HG02970 (cell line): ENCODE results near the gene ABCC1.
"Not testable (repeated sequence)": the region's sequence is repeated elsewhere in the genome, so short reads cannot be mapped to it uniquely, and the experiment has no call there.

ENCODE experiments used
- ATAC-seq: cut with Tn5 transposase; IDR thresholded peaks from one replicate; pipeline ENCODE4 v1.9.1; 2021; ENCODE audit warnings: mild to moderate bottlenecking, moderate library complexity, moderate number of reproducible peaks; ENCODE audit not compliant: unreplicated experiment, low FRiP score

ABCC1 gene

DNA sequence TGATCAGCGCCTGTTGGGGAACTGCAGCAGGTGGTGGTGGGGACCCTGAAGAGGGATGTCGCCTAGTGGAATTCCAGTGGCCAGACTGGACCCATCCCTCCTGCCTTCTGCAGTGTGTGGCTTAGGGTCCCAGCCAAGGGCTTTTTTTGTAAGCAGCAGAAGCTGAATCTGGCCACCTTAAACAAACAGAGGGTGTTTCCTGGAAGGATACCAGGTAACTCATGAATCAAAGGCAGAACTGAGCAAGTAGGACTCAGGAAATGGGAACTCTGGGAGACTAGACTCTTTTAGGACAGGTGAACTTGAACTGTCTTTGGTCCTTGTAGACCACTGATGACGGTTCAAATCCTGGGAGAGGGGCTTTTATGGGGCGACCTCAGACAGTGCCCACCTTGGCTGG lies 149.9 kb downstream of the ABCC1 start:
- no peak for ATAC-seq

DNA sequence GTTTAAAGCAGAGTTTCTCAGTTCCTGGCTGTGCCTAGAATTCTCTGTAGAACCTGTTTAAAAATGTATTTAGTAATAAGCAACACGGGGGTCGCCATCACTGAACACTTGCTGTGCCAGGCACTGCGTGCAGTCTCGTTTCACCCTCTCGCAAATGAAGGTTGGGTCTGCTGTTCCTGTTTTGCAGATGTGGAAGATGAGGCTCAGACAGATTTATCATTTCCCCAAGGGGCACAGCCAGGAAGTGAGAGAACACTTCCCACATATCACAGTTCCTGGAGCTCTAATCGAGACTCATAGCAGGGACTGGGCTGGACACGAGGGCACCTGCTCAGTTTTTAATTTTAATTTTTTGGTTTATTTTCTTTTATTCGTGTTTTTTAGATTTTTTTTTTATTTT lies 151.2 kb downstream of the ABCC1 start:
- no peak for ATAC-seq

DNA sequence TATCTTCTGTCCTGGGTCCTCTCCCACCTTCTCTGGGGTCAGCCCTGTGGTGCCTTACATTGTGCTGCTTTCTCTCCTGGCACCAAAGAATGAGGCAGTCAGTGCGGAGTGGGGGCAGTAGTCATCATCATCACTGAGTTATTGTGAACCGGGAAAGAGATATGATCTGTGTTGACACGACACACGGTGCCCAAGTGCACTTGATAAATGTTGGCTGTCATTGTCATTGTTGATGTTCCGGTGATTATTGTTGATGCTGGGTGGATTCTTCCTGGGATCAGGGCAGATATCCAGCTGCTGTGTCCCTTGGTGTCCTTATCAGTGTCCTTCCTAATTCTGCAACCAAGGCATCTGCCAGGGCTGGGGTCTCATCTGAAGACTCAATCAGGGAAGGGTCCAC lies 152.2 kb downstream of the ABCC1 start:
- no peak for ATAC-seq

DNA sequence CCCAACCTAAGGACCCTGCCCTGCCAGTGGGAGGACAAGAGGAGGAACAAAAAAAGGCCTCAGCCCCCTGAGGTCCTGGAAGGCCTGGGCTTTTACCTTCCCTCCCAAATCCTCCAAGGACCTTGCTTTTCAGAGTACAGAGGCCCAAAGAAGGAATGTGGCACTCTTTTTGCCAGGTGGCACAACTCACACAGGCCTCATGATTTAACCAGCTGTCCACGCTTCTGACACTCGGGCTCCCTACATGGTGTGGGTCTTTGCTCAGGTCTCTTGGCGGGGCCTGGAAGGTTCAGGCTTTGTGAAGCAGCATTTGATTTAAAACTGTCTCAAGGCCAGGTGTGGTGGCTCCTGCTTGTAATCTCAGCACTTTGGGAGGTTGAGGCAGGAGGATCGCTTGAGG lies 153.3 kb downstream of the ABCC1 start:
- no peak for ATAC-seq

DNA sequence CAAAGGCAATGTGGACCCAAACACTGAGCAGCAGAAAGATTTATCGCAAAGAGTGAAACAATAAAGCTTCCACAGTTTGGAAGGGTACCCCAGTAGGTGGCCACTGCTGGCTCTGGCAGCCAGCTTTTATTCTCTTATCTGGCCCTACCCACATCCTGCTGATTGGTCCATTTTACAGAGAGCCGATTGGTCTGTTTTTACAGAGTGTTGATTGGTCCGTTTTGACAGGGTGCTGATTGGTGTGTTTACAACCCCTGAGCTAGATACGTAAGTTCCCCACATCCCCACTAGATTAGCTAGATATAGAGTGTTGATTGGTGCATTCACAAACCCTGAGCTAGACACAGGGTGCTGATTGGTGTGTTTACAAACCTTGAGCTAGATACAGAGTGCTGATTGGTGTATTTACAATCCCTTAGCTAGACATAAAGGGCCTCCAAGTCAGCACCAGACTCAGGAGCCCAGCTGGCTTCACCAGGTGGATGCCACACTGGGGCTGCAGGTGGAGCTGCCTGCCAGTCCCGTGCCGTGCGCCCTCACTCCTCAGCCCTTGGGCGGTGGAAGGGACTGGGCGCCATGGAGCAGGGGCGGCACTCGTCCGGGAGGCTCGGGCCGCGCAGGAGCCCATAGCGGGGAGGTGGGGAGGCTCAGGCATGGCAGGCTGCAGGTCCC lies 154.9 kb downstream of the ABCC1 start:
- ATAC-seq, result not testable (repeated sequence)

DNA sequence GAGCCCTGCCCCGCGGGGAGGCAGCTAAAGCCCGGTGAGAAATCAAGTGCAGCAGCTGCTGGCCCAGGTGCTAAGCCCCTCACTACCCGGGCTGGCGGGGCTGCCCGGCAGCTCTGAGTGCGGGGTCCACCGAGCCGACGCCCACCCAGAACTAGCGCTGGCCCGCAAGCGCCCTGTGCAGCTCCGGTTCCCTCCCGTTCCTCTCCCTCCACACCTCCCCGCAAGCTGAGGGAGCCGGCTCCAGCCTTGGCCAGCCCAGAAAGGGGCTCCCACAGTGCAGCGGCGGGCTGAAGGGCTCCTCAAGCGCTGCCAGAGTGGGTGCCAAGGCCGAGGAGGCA lies 155.4 kb downstream of the ABCC1 start:
- ATAC-seq, result not testable (repeated sequence)

DNA sequence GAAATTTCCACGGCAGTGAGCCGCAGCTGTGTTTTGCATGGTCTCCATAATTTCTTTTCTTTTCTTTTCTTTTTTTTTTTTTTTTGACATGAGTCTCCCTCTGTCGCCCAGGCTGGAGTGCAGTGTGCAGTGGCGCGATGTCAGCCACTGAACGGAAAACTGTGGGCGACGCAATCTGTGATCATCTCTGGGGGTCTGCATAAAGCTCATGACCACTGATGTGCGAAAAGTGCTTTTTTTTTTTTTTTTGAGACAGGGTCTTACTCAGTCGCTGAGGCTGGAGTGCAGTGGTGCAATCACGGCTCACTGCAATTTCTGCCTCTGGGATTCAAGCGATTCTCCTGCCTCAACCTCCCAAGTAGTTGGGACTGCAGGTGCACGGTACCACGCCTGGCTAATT lies 156.2 kb downstream of the ABCC1 start:
- ATAC-seq, result no peak

DNA sequence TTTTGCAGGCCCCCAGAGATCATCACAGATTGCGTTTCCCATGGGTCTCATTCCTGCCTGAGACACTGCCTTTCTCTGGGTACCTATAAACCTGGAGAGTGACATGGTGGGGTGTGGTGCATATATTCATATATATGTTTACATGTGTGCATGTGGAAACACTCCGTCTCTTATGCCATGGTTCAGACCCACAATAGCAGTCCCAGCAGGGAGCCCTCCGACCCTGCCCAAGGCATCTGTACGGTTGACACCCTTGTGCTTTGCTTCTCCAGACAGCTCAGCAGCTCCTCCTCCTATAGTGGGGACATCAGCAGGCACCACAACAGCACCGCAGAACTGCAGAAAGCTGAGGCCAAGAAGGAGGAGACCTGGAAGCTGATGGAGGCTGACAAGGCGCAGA lies 157.1 kb downstream of the ABCC1 start:
- no peak for ATAC-seq

DNA sequence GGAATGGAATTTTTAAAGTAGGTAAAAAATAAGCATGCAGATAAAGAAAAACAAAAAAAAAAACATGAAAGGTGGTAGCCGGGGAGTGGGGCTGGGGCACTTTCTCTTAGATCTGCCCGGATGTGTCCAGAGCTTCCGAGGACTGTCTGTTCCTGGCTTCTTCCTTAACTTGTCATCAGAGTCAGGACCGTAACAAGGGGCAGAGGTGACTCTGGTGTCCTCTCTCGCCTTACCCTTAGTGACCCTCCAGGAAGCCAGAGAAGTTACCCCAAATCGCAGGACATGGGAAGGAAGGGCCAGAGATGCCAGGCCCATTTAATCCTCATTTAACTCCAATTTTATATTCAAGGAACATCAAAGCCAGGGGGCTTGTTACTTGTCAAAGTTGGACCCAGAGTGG lies 158.4 kb downstream of the ABCC1 start:
- ATAC-seq, result no peak

DNA sequence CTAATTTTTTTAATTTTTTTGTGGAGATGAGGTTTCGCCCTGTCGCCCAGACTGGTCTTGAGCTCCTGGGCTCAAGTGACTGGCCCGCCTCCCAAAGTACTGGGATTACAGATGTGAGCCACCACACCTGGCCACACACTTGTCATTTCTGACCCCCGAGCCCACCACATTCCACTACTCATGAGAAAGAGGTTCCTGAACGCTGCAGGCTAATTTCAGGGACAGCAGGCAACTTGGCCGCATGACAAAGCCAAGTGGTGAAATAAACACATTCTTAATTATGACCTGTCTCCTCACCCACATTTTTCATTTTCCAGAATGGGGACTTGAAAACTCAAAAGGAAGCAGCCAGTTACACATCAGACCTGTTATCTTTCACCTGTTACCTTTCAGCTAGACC lies 159.3 kb downstream of the ABCC1 start:
- ATAC-seq, result no peak

DNA sequence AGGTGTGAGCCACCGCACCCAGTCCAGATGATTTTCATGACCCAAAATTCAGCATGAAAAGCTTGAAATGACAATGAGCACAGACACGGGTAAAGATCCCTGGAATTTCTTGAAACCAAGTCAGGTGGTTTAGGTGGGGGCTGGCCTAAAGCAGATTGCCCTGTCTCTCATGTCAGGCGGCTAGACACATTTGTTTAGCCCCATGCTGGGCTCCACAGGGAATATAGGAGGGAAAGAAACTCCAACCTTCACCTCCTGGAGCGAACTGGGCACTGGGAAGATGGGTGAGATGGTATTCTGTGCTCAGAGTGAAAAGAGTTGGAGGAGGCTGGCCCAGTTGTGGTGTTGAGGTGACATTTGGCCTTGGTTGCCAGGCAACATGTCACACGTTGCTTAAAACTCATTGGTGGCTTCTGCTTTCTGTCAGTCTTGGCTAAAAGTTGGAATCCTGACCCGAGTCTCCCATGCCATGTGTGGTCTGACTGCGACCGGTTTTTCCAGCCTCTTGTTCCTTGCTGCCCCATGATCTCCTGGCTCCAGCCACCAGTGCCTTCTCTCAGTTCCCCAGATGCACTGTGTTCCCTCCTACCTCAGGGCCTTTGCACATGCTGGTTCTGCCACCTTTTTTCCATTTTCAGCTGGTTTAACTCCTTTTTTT lies 160.2 kb downstream of the ABCC1 start:
- no peak for ATAC-seq

DNA sequence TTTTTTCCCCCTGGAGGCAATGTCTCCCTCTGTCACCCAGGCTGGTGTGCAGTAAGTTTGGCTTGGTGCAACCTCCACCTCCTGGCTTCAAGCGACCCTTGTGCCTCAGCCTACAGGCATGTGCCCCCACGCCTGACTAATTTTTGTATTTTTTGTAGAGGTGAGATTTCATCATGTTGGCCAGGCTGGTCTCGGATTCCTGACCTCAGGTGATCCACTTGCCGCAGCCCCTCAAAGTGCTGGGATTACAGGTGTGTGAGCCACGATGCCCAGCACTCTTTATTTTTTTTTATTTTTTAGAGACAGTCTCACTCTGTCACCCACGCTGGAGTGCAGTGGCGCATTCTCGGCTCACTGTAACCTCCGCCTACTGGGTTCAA lies 160.7 kb downstream of the ABCC1 start:
- ATAC-seq, result no peak

DNA sequence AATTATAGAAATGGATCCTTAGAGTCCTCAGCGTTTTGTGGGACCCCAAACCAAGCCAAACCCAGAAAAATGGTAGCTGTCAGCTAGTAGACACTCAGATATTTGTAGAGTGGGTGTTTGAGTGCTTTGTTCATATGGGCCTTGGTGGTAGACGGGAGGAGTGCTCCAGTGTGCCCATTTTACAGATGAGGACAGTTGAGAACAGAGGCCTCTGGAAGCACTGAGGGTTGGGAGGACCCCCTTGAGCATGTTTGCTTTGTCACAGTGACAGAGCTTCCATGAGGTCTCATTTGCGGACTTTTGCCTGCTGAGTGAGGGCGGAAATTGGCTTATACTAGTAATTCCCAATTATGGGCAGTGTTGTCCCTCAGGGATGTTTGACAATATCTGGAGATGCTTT lies 162.2 kb downstream of the ABCC1 start:
- ATAC-seq, result no peak

DNA sequence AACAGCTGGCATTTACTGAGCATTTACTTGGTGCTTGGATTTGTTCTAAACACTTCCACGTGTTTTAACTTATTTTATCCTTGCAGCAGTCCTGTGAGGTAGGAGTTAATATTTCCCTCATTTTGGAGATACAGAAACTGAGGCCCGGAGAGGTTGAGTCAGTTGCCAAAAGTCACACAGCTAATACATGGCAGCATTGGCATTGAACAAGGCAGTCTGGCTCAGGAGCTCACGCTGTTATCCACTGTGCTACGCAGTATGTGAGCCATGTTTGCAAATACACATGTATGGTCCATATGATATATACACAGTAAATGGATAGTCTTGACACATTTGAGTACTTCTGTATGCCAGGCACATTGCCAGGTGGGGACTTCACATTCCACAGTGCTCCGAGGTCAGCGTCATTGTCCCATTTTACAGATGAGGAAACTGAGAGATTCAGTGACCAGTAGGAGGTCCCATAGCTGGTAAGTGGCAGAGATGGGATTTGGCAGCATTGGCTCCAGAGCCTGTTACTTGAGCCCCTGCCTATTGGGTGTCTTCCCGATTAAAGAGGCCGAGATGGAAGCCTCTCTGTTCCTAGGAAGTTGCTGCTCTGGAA lies 163.1 kb downstream of the ABCC1 start:
- ATAC-seq, result no peak

DNA sequence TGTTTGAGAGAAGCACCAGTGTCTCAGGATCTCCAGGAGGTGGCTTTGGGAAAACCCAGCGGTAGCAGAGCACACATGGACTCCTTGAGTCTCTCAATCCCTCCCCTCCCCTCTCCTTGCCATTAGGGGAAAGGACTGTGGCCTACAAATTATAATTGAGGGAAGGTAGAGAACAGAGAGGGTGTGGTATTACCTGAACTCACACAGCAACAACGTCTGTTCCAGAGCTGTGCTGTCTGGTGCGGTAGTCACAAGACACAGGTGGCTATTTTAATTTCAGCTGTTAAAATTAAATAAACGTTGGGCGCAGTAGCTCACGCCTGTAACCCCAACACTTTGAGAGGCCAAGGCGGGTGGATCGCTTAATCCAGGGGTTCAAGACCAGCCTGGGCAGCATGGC lies 163.7 kb downstream of the ABCC1 start:
- ATAC-seq, result no peak

DNA sequence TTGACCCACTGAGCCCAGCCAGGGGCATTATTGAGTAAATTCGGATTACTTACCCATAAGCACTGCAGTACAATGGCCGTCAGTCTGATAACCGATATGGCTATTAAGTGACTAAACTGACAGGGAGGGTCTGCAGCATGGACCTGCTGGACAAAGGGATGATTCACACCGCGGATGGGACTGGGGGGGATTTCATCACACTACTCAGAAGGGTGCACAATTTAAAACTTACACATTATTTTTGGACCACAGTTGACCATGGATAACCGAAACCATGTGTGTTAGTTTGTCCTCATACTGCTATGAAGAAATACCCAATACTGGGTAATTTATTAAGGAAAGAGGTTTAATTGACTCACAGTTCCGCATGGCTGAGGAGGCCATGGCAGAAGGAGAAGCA lies 167.4 kb downstream of the ABCC1 start:
- no peak for ATAC-seq

DNA sequence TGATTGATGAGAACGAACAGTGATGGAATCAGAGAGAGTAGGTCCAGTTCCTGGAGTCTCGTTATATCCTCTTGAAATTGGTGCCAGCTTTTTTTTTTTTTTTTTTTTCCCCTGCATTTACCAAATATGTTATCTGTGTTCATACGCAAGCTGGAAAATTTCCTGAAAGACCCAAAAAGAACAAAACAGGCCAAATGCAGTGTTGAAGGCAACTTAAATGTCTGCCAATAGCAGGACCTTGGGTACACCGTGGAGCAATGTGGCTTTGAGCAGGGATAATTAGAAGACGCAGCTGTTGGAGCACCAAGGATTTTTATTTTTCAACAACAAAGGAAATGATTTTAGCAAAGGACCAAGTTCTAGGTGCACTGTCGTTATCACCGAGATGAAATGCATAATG lies 168.9 kb downstream of the ABCC1 start:
- ATAC-seq, result no peak

DNA sequence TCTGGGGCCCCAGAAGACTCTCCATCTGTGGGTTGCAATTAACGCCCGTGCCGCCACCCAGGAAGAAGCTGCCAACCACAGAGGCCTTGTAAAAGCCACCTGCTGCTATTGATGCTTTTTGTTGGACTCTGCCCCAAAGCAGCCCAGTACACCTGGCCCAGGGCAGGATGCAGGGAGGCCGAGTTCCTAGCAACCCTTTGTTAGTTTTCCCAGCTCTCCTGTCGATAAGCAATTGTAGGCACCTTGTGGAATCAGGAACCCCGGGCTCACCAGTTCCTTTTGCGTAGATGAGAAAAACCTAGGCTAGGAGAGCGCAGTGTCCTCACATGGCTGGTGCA lies 170.6 kb downstream of the ABCC1 start:
- no peak for ATAC-seq

DNA sequence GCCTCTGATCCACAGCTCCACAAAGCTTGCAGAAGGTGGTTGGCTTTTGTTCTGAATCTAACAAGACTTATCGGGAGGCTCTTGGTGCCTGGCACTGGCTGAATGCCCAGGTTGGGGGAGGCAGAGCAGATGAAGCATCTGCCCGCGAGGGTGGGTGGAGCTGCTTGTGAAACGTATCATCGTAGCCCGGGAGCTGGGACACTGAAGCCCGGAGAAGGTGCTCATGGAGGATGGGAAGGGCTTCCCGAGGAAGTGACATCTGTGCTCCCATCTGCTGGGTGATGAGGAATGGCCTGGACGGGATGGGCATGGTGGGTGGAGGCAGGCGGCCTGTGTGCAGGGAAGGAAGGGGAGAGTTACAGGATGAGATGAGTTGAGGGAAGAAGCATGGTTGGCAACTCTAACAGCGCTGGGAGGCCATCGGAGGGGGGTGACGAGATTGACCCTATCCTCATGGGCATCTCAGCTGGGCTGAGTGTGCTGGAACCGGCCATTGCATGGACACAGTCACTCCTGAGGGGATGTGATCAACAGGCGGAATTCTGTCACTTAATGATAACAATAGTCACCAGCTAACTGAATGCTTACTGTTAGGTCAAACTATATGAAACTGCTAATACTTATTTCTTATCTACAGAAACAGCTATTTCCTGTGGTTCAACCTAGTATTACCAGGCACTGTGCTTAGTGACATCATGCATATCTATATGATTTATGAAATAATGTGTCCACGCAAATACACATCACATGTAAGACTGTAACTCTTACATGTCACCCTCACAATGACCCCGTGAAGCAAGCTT lies 171.2 kb downstream of the ABCC1 start:
- ATAC-seq, result no peak

DNA sequence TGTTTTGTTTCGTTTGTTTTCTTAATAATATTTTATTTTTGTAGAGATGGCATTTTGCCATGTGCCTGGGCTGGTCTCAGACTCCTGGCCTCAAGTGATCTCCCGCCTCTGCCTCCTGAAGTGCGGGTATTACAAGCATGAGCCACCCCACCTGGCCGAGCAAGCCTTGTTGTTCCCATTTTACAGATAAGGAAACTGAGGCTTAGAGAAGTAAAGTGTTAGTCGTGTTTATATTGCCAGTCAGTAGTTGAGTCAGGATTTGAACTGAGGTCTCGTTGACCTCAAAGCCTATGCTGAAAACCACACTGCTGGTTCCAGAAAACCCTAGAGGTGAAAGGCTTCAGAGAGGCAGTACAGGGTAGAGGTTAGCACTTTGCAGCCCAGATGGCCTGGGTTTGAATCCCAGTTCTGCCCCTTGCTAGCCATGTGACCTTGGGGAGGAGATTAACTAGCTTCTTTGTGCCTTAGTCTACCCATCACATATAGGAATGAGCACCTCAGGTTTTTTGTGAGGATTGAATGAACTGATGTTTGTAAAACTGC lies 171.8 kb downstream of the ABCC1 start:
- ATAC-seq, result no peak

DNA sequence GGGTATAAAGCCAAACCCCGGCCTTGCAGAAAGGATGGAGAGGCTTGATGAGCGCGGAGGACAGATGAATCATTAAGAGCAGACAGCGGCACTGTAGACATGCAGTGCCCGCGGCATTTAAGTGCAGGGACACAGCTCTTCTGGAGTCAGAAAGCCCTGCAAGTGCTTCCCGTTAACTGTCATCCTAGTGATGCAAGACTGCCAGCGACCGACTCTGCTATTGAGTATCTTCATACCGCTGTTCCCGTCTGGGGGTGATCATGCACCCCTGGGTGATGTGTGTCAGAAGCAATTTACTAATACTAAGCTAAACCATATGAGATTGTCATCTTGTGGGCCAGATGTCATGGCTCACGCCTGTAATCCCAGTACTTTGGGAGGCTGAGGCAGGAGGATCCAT lies 172.8 kb downstream of the ABCC1 start:
- no peak for ATAC-seq
